Stimulated activated memory B cell treated with anti-CD40 and anti-IgM and Interleukin-4, amounts not matched to agents 10 μg/mL and 1 μg/mL and 100 μg/mL, for 72 hours (primary cell): ENCODE data around the gene ACAA1.
"Not testable (repeated sequence)": the region's sequence is repeated elsewhere in the genome, so short reads cannot be mapped to it uniquely, and the experiment has no call there.

Experiments used
- ATAC-seq: fragments of 150-1000 bp; cut with Tn5 transposase; 2 replicates; pipeline ENCODE4 v1.10.0; 2021
- H3K27ac Mint-ChIP-seq: one replicate; pipeline ENCODE4 v1.8.0; 2022; ENCODE audit warnings: mild to moderate bottlenecking, mixed read lengths
- H3K27me3 Mint-ChIP-seq: one replicate; pipeline ENCODE4 v1.8.0; 2022; ENCODE audit warnings: mixed read lengths
- H3K36me3 Mint-ChIP-seq: one replicate; pipeline ENCODE4 v1.8.0; 2022; ENCODE audit warnings: mixed read lengths
- H3K4me1 Mint-ChIP-seq: one replicate; pipeline ENCODE4 v1.8.0; 2022; ENCODE audit warnings: mixed read lengths
- H3K4me3 Mint-ChIP-seq: one replicate; pipeline ENCODE4 v1.8.0; 2022; ENCODE audit warnings: mild to moderate bottlenecking, moderate library complexity, mixed read lengths
- H3K9me3 Mint-ChIP-seq: one replicate; pipeline ENCODE4 v1.8.0; 2022; ENCODE audit warnings: mixed read lengths

The ACAA1 gene

DNA sequence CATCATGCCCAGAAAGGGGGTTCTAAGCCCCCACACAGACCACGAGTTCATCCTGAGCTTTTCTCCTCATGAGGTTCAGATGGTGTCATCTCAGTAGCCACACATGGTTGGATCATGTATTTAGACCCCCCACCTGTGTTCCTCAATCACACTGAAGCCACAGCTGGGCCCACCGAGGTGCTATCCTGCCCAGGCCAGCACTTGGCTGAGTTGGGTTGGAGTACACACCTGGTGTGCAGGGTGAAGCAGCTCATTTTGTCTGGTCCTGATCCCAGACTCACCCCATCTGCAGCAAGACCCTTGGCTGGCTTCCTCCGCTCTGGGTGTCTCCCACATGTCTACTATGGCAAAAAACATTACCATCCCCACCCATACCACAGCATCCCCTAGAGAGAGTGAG, 41.9 kb downstream of the ACAA1 start:
- no peaks in the 10 kb centered on the region for H3K4me1 Mint-ChIP-seq

DNA sequence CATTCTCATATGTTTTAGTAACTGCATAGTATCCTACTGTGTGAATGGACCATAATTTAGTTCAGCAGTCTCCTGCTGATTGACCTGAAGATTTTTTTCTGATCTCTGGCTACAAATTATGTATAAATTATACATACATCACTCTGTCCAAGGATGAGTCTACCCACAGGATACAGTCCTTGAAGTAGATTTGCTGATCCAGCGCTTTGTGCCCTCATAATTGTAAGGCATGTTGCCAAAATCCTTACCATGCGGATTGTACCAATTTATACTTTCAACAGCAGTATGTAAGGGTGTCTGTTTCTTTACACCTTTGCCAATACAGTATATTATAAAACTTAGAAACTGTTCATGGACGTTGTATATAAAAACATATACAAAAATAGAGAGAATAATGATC, 46.5 kb downstream of the ACAA1 start:
- peaks cover 17% of the 10 kb centered on the region for H3K27me3 Mint-ChIP-seq
- no peak for ATAC-seq
- no peaks in the 10 kb centered on the region for H3K36me3 Mint-ChIP-seq
- H3K4me3 Mint-ChIP-seq = no peak overlapping the region
- H3K9me3 Mint-ChIP-seq = no peaks in the 10 kb centered on the region
- H3K27ac Mint-ChIP-seq = no peak overlapping the region
- no peaks in the 10 kb centered on the region for H3K4me1 Mint-ChIP-seq

More for the DNA sequence above, 41.9 kb downstream of the ACAA1 start:
- no peak overlapping the region for H3K4me3 Mint-ChIP-seq
- peaks cover 55% of the 10 kb centered on the region for H3K27me3 Mint-ChIP-seq
- H3K9me3 Mint-ChIP-seq = no peaks in the 10 kb centered on the region
- no peak for ATAC-seq
- no peaks in the 10 kb centered on the region for H3K36me3 Mint-ChIP-seq
- no peak overlapping the region for H3K27ac Mint-ChIP-seq

- peaks cover 7% of the 10 kb centered on the region for H3K9me3 Mint-ChIP-seq
- H3K4me1 Mint-ChIP-seq = no peaks in the 10 kb centered on the region
- H3K27ac Mint-ChIP-seq = no peak overlapping the region
- no peak for ATAC-seq
- no peak overlapping the region for H3K4me3 Mint-ChIP-seq
- H3K27me3 Mint-ChIP-seq = peaks cover 4% of the 10 kb centered on the region
- no peaks in the 10 kb centered on the region for H3K36me3 Mint-ChIP-seq
Observed at GRCh38 chr3:38089163-38089562, 47.8 kb downstream of the ACAA1 start.

DNA sequence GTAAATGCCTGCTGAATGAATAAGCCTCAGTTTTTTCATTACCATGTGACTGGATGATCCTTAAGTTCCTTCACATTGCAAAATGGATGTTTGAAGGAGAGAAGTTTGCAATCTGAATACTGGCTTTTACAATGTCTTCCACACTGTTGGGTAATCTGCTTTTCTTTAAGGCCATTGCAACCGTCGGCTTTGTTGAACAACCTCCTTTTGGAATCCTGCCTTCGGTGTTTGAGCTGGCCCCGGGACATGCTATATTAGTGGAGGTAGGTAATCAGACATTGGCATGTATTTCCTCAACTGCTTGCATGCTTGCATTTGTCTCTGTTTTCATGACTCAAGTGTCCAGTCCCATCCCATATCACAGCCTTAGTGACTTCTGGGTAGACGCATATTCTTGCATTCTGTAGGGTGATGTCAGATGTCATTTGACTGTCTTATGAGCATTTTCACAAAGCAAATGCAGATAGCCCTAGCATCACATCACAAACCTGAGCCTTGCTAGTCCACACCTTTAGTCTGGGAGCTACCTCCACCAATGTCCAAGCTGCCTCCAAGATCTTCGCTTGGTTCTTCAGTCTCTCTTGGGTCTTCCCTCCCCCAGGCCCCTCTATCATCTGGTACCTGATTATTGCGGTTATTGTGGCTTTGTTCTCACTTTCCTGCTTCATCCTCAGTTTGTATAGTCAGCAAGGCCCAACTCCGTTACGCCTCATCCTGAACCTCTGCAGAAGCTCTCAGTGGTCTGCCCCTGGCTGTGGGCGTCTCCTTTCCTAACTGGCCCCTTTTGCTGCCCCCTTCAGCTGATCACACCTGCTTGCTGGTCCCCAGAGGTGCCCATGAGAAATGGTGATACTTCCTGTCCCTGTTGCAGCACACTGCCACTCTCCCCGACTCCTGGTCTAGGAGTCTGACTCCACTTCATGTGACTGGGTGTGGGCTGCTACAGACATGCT, 48.5 kb downstream of the ACAA1 start:
- Mint-ChIP-seq H3K4me3 (no peak overlapping the region), H3K4me1 (no peaks in the 10 kb centered on the region), H3K9me3 (peaks cover 9% of the 10 kb centered on the region), H3K27ac (no peak overlapping the region), H3K36me3 (no peaks in the 10 kb centered on the region), H3K27me3 (no peaks in the 10 kb centered on the region)
- no peak for ATAC-seq

DNA sequence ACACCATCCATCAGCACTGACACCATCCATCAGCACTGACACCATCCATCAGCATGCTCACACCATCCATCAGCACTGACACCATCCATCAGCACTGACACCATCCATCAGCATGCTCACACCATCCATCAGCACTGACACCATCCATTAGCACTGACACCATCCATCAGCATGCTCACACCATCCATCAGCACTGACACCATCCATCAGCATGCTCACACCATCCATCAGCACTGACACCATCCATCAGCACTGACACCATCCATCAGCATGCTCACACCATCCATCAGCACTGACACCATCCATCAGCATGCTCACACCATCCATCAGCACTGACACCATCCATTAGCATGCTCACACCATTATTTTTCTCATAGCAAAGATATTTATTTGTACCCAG, 49.6 kb downstream of the ACAA1 start:
- H3K27me3 Mint-ChIP-seq, H3K36me3 Mint-ChIP-seq, H3K4me1 Mint-ChIP-seq, H3K4me3 Mint-ChIP-seq, ATAC-seq, H3K27ac Mint-ChIP-seq: not testable (repeated sequence)
- H3K9me3 Mint-ChIP-seq = peaks cover 12% of the 10 kb centered on the region

- H3K27ac Mint-ChIP-seq = no peak overlapping the region
- H3K36me3 Mint-ChIP-seq = no peaks in the 10 kb centered on the region
Observed at GRCh38 chr3:38086496-38086895, 50.4 kb downstream of the ACAA1 start.

DNA sequence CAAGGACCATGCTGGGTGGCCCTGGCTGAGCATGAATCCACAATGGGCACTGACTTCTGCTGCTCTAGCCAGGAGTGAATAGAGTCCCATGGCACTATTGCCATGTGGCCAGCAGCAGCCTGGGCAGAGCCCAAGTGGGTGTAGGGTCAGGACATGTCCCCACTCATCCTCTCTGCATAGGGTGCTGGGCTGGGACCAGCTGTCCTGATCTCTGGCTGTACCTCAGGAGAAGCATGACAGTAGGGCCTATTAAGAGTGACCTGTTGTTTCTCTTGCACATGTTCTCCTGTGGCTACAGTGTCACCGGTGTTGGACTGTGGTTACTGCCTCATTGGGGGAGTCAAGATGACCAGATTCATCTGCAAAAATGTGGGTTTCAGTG, 51.0 kb downstream of the ACAA1 start:
- H3K4me1 Mint-ChIP-seq = no peaks in the 10 kb centered on the region
- ATAC-seq = peak; percentile 34
- H3K4me3 Mint-ChIP-seq = no peak overlapping the region
- H3K27ac Mint-ChIP-seq = no peak overlapping the region
- H3K36me3 Mint-ChIP-seq = no peaks in the 10 kb centered on the region
- H3K27me3 Mint-ChIP-seq = no peaks in the 10 kb centered on the region
- H3K9me3 Mint-ChIP-seq = peaks cover 12% of the 10 kb centered on the region

More at GRCh38 chr3:38086496-38086895, 50.4 kb downstream of the ACAA1 start:
- Mint-ChIP-seq H3K9me3 (peaks cover 12% of the 10 kb centered on the region), H3K4me1 (no peaks in the 10 kb centered on the region), H3K4me3 (no peak overlapping the region), H3K27me3 (no peaks in the 10 kb centered on the region)
- no peak for ATAC-seq

- H3K4me3 Mint-ChIP-seq = no peak overlapping the region
- no peaks in the 10 kb centered on the region for H3K27me3 Mint-ChIP-seq
- peak; percentile 24 for ATAC-seq
- H3K27ac Mint-ChIP-seq = no peak overlapping the region
- peaks cover 12% of the 10 kb centered on the region for H3K9me3 Mint-ChIP-seq
- no peaks in the 10 kb centered on the region for H3K36me3 Mint-ChIP-seq
- H3K4me1 Mint-ChIP-seq = no peaks in the 10 kb centered on the region
Observed at GRCh38 chr3:38085311-38085942, 51.5 kb downstream of the ACAA1 start.

DNA sequence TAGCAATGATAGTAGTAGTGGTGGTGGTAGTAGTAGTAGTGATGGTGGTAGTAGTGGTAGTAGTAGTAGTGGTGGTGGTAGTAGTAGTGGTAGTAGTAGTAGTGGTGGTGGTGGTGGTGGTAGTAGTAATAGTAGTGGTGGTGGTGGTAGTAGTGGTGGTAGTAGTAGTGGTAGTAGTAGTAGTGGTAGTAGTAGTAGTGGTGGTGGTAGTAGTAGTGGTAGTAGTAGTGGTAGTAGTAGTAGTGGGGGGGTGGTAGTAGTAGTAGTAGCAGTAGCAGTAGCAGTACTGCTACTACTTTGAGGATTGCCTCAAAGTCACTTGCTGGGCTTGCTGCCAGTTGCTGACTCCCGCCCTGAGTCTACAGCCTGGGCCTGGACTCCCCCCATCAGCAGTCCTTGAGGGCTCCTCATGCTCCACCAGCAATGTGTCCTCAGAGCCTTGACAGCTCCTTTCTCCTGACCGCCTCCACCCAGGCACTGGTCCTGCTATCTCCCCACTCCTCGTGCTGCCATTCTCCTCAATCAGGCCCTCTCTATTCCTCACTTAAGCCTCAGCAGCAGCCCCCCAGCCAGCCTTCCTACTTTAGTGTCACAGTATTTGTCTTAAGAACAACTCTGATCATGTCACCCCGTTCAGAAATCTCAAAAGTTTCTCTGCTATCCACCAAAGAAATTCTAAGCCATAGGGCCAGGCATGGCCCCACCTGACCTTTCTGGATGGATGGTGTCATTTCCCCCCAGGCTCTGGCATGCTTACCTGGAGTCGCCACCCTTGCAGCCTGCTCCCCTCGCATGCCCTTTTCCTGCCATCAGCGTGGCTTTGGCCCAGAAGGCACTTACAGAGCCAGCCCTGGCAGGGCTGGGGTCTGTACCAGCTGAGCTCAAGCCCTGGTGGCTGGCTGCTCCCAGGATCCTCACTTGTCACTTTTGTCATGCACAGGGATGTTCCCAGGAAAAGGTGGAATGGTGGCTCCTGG, 52.3 kb downstream of the ACAA1 start:
- no peak for ATAC-seq
- Mint-ChIP-seq H3K4me3 (no peak overlapping the region), H3K27ac (peak overlapping the region; percentile 1), H3K9me3 (peaks cover 12% of the 10 kb centered on the region), H3K36me3 (no peaks in the 10 kb centered on the region), H3K4me1 (no peaks in the 10 kb centered on the region), H3K27me3 (peaks cover 3% of the 10 kb centered on the region)

GRCh38 chr3:38083871-38084333, 53.0 kb downstream of the ACAA1 start:
- H3K27me3 Mint-ChIP-seq = peaks cover 8% of the 10 kb centered on the region
- H3K4me3 Mint-ChIP-seq = no peak overlapping the region
- H3K27ac Mint-ChIP-seq = peak overlapping the region; percentile 1
- H3K36me3 Mint-ChIP-seq = no peaks in the 10 kb centered on the region
- no peak for ATAC-seq
- no peaks in the 10 kb centered on the region for H3K4me1 Mint-ChIP-seq
- peaks cover 12% of the 10 kb centered on the region for H3K9me3 Mint-ChIP-seq

- not testable (repeated sequence) for H3K4me3 Mint-ChIP-seq, H3K27me3 Mint-ChIP-seq, H3K27ac Mint-ChIP-seq, ATAC-seq, H3K36me3 Mint-ChIP-seq, H3K4me1 Mint-ChIP-seq
- peaks cover 12% of the 10 kb centered on the region for H3K9me3 Mint-ChIP-seq
Observed at GRCh38 chr3:38083254-38083653, 53.7 kb downstream of the ACAA1 start.

DNA sequence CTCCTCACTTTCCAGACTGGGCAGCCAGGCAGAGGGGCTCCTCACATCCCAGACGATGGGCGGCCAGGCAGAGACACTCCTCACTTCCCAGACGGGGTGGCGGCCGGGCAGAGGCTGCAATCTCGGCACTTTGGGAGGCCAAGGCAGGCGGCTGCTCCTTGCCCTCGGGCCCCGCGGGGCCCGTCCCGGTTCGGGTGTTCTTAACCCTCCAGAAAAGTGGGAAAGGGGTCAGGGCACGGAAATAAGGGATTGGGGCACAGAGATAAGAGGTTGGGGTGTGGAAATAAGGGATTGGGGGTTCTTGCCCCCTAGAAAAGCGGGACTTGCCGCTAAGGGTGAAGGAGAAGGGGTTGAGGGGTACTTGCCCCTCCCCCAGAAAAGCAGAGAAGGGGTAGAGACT, 54.6 kb downstream of the ACAA1 start:
- not testable (repeated sequence) for H3K4me3 Mint-ChIP-seq, H3K27me3 Mint-ChIP-seq, H3K4me1 Mint-ChIP-seq, H3K27ac Mint-ChIP-seq, H3K36me3 Mint-ChIP-seq, ATAC-seq
- peaks cover 12% of the 10 kb centered on the region for H3K9me3 Mint-ChIP-seq

DNA sequence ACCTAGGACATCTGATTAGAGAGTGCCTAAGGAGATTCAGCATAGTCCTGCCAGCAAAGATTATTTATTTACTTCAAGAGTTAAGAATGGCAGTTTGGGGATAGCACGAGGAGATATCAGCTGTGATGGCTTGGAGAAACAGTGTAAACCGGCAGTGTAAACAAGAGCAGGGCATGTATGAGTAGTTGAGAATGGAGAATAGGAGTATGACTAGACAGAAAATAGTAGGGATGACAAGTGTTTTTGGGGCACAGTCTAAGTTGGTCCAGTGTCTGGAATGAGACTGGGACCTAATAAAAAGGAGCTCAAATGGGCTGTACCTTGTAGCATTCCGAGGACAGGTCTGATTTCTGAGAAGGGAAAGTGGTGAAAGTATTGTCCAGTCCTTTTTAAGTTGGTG, 59.9 kb downstream of the ACAA1 start:
- ATAC-seq, H3K4me3 Mint-ChIP-seq, H3K9me3 Mint-ChIP-seq, H3K27ac Mint-ChIP-seq, H3K36me3 Mint-ChIP-seq, H3K4me1 Mint-ChIP-seq: not testable (repeated sequence)
- peaks cover 23% of the 10 kb centered on the region for H3K27me3 Mint-ChIP-seq
